SK-N-DZ (cell line): ENCODE data around the gene TSGA10IP. TPM values are rescaled to one million over a fixed set of nuclear protein-coding genes. Genes with fewer than 3 reads are reported as not detected.

ENCODE experiments used
- DNase-seq: peaks from one replicate; pipeline ENCODE4 v3.0.0-alpha.2; 2015; ENCODE audit warnings: low spot score
- polyA plus RNA-seq, 2 experiments: library from polyadenylated mRNA; depleted of rRNA; stranded (reverse); fragments of >200 nt; gene quantifications; 2 replicates each; pipeline ENCODE4 v1.2.3, GENCODE V29; 2014

TSGA10IP gene
- 0.48 TPM in 1 of 2 replicates, not detected in the other for polyA plus RNA-seq (2014; cell fraction: cytosol; rRNA removed)
- polyA plus RNA-seq (2014; cell fraction: nucleus; rRNA removed) = 1.5 and 3.2 TPM in 2 replicates

GRCh38 chr11:65945430-65945911 lies at the start of gene TSGA10IP:
Gene TSGA10IP, plus strand, starts transcription at chr11:65945480. Its CDS starts 196 bp downstream, at chr11:65945676.
- peak; percentile 23 for DNase-seq

GRCh38 chr11:65895482-65895981 lies 49.7 kb upstream of the TSGA10IP start:
- DNase-seq = no peak

GRCh38 chr11:65896034-65896999 lies 49.0 kb upstream of the TSGA10IP start:
- DNase-seq = no peak

- DNase-seq = no peak
Measured at GRCh38 chr11:65897020-65897471, 48.2 kb upstream of the TSGA10IP start.

GRCh38 chr11:65898656-65899355 lies 46.5 kb upstream of the TSGA10IP start:
- DNase-seq = no peak

GRCh38 chr11:65899356-65900124 lies 45.7 kb upstream of the TSGA10IP start:
- no peak for DNase-seq

GRCh38 chr11:65900125-65900898 lies 45.0 kb upstream of the TSGA10IP start, which contains the start of gene FOSL1:
Gene FOSL1, minus strand, starts transcription at chr11:65900388. Its CDS starts 49 bp downstream, at chr11:65900339.
- no peak for DNase-seq

- DNase-seq = no peak
Measured at GRCh38 chr11:65900899-65901180, 44.4 kb upstream of the TSGA10IP start.

- DNase-seq = no peak
Measured at GRCh38 chr11:65903068-65903481, 42.2 kb upstream of the TSGA10IP start.

GRCh38 chr11:65903715-65904114 lies 41.6 kb upstream of the TSGA10IP start:
- no peak for DNase-seq

- no peak for DNase-seq
Measured at GRCh38 chr11:65906602-65907001, 38.7 kb upstream of the TSGA10IP start.

GRCh38 chr11:65907878-65908277 lies 37.4 kb upstream of the TSGA10IP start:
- DNase-seq = no peak

GRCh38 chr11:65911682-65912568 lies 33.4 kb upstream of the TSGA10IP start:
- DNase-seq = peak; percentile 52

GRCh38 chr11:65912845-65913244 lies 32.4 kb upstream of the TSGA10IP start:
- DNase-seq = no peak

- no peak for DNase-seq
Measured at GRCh38 chr11:65915101-65915820, 30.0 kb upstream of the TSGA10IP start.

GRCh38 chr11:65915821-65916251 lies 29.4 kb upstream of the TSGA10IP start:
- no peak for DNase-seq

GRCh38 chr11:65916391-65916790 lies 28.9 kb upstream of the TSGA10IP start:
- DNase-seq = no peak

- no peak for DNase-seq
Measured at GRCh38 chr11:65917077-65917433, 28.2 kb upstream of the TSGA10IP start.
